Naive thymus-derived CD4-positive, alpha-beta T cell (primary cell): ENCODE results near the gene TNK2. TPM values are rescaled to one million over a fixed set of nuclear protein-coding genes. Genes with fewer than 3 reads are reported as not detected.

Source experiments
- ATAC-seq: fragments of 150-1000 bp; cut with Tn5 transposase; 2 replicates; pipeline ENCODE4 v1.10.0; 2021; ENCODE audit warnings: mild to moderate bottlenecking, moderate library complexity
- CTCF ChIA-PET: fragments of 350-600 bp; sonication (Branson Sonifier 250); formaldehyde crosslinking; loops from one replicate; lab custom pipeline; 2021; ENCODE audit warnings: antibody characterized with exemption; lab: Charles Lee
- POLR2A ChIA-PET: fragments of 350-600 bp; sonication (Branson Sonifier 250); formaldehyde crosslinking; loops from one replicate; lab custom pipeline; 2021; ENCODE audit warnings: antibody characterized with exemption, inconsistent platforms; lab: Charles Lee
- DNase-seq, 9 donors: peaks; one replicate each; pipeline versions ENCODE4 v3.0.0 to v3.0.0-alpha.2; 2020 to 2022; ENCODE audit warnings: mixed read lengths in 1 of 9
- H3K27ac ChIP-seq: one replicate; pipeline ENCODE4 v1.7.0; 2013; ENCODE audit warnings: mild to moderate bottlenecking, low read depth, low read length, moderate library complexity
- H3K27me3 ChIP-seq, 2 donors: one replicate each; pipeline ENCODE4 v1.7.0; 2013; ENCODE audit warnings: low read length in 2 of 2, mild to moderate bottlenecking in 2 of 2, moderate library complexity in 2 of 2; ENCODE audit not compliant: control insufficient read depth in 2 of 2, insufficient read depth in 2 of 2
- H3K36me3 ChIP-seq, 3 experiments: 1 replicate in 2 of 3; 2 replicates in 1 of 3; pipeline ENCODE4 v1.7.0; 2013; ENCODE audit warnings: low read length in 3 of 3, mild to moderate bottlenecking in 3 of 3, moderate library complexity in 1 of 3; ENCODE audit not compliant: insufficient read depth in 3 of 3, control insufficient read depth in 2 of 3
- H3K4me1 ChIP-seq, 2 donors: one replicate each; pipeline ENCODE4 v1.7.0; 2013; ENCODE audit warnings: low read length in 2 of 2, mild to moderate bottlenecking in 2 of 2, moderate library complexity in 1 of 2; ENCODE audit not compliant: control insufficient read depth in 2 of 2, insufficient read depth in 2 of 2
- H3K4me3 ChIP-seq: 2 replicates; pipeline ENCODE4 v1.7.0; 2013; ENCODE audit warnings: mild to moderate bottlenecking, low read length
- H3K9me3 ChIP-seq, 3 experiments: 1 replicate in 2 of 3; 2 replicates in 1 of 3; pipeline ENCODE4 v1.7.0; 2013; ENCODE audit warnings: low read length in 3 of 3; ENCODE audit not compliant: control insufficient read depth in 2 of 3
- H3K27ac Mint-ChIP-seq, 9 donors: one replicate each; pipeline ENCODE4 v1.8.0; 2020 to 2022; ENCODE audit warnings: mixed read lengths in 9 of 9, mild to moderate bottlenecking in 8 of 9, moderate library complexity in 5 of 9, inconsistent platforms in 2 of 9
- H3K27me3 Mint-ChIP-seq, 5 donors: one replicate each; pipeline ENCODE4 v1.8.0; 2021 to 2022; ENCODE audit warnings: mixed read lengths in 5 of 5, mild to moderate bottlenecking in 1 of 5
- H3K36me3 Mint-ChIP-seq, 5 donors: one replicate each; pipeline ENCODE4 v1.8.0; 2020 to 2022; ENCODE audit warnings: mixed read lengths in 5 of 5, mild to moderate bottlenecking in 3 of 5, inconsistent platforms in 1 of 5
- H3K4me1 Mint-ChIP-seq, 7 donors: one replicate each; pipeline ENCODE4 v1.8.0; 2020 to 2022; ENCODE audit warnings: mixed read lengths in 7 of 7, mild to moderate bottlenecking in 3 of 7, inconsistent platforms in 1 of 7
- H3K4me3 Mint-ChIP-seq, 10 donors: one replicate each; pipeline ENCODE4 v1.8.0; 2020 to 2022; ENCODE audit warnings: mild to moderate bottlenecking in 10 of 10, mixed read lengths in 10 of 10, moderate library complexity in 6 of 10, inconsistent platforms in 2 of 10
- H3K9me3 Mint-ChIP-seq, 11 donors: one replicate each; pipeline ENCODE4 v1.8.0; 2020 to 2022; ENCODE audit warnings: mixed read lengths in 11 of 11, mild to moderate bottlenecking in 4 of 11, inconsistent platforms in 1 of 11, moderate library complexity in 1 of 11
- intact Hi-C, 2 donors: fragments of 100-400 bp; cut with micrococcal nuclease; formaldehyde crosslinking; loops; one replicate each; pipeline ENCODE4 v1.15.1; 2023
- polyA plus RNA-seq, 2 donors: library from polyadenylated mRNA; unstranded; fragments of 300-500 nt; fragmentation: Illumina TruSeq; gene quantifications; one replicate each; pipeline ENCODE4 v1.2.3, GENCODE V29; 2021
- total RNA-seq, 6 experiments: library from RNA in 5 of 6; stranded (reverse) in 5 of 6; gene quantifications; 1 replicate in 5 of 6; 2 replicates in 1 of 6; pipeline ENCODE4 v1.2.3 and lab custom pipeline; 2021 to 2026

The TNK2 gene
- total and polyA plus RNA-seq, 7 experiments from 2014 or later = 2.0 to 196 (median 184) TPM

DNA sequence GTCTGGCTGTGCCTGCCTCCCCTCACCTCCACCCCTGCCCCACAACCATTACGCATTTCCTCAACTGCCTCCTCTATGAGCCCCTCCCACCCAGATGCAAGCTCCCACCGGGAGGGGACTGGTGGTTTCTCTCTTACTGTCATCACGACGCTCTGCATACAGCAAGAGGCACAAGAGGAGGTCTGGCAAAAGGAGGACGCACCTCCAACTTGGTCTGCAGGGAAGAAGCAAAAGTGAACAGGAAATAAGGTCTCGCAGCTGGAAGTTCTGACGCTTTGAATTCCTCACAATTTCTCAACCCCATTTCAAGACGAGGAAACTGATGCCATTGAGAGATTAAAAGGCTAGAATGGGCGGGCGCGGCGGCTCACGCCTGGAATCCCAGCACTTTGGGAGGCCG lies 54.4 kb downstream of the TNK2 start:
- intact Hi-C loops = loop anchor here (5.0 to 10.0 kb wide), 6 partner anchors 112 to 582 kb away; partner anchors contain the start of gene XXYLT1 (in 1 of the 2)

DNA sequence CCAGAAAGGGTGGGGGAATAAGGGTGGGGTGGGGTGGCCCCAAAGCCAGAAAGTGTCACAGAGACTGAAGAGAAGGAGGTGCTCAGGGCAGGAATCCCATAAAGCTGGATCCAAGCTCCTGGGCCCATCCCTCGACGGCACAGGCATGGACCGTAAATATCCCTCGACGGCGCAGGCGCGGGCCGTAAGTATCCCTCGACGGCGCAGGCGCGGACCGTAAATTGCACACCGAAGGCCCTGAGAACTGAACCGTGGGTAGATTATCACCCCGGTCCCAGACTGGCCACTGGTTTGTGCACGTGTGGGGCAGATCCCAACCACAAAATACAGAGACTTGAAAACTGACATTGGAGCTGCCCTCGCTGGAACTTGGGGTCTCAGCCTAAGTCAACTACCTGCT lies 55.3 kb downstream of the TNK2 start:
- Mint-ChIP-seq H3K27me3 (peaks cover 0 to 3% (median 0%) of the 10 kb centered on the region in 5 donors), H3K4me1 (peaks cover 2 to 24% (median 6%) of the 10 kb centered on the region in 7 donors), H3K36me3 (no peaks in the 10 kb centered on the region), H3K27ac (no peak overlapping the region), H3K9me3 (no peaks in the 10 kb centered on the region), H3K4me3 (no peak overlapping the region)
- Histone ChIP-seq H3K27me3 (no peaks in the 10 kb centered on the region), H3K9me3 (no peaks in the 10 kb centered on the region), H3K27ac (no peak overlapping the region), H3K4me1 (no peaks in the 10 kb centered on the region), H3K36me3 (no peaks in the 10 kb centered on the region), H3K4me3 (no peak overlapping the region)
- intact Hi-C loops = loop anchor here (5.0 to 10.0 kb wide), 6 partner anchors 111 to 581 kb away; partner anchors contain the start of gene XXYLT1 (in 1 of the 2)
- no peak for ATAC-seq
- DNase-seq = no peak
- ChIA-PET POLR2A (interaction anchor here (0.6 to 1.2 kb wide), 3 partner anchors 8 to 54 kb away, joined by 3 to 6 read pairs (median 4); no protein-coding TSS in a partner anchor), CTCF (interaction anchor here (1.6 to 3.2 kb wide), 2 partner anchors 63 to 583 kb away, joined by 5 to 13 read pairs; partner anchors contain the start of gene XXYLT1)

More for the DNA sequence above, 54.4 kb downstream of the TNK2 start:
- no peaks in the 10 kb centered on the region for H3K36me3 Mint-ChIP-seq
- DNase-seq (no peak), ATAC-seq (no peak)
- no peak overlapping the region for H3K27ac Mint-ChIP-seq
- ChIA-PET CTCF (interaction anchor here (1.2 to 1.6 kb wide), 2 partner anchors 58 to 296 kb away, joined by 3 read pairs; no protein-coding TSS in a partner anchor), POLR2A (interaction anchor here (0.6 to 1.2 kb wide), 3 partner anchors 29 to 205 kb away, joined by 3 to 4 read pairs (median 3); no protein-coding TSS in a partner anchor)
- H3K27me3 Mint-ChIP-seq = peaks cover 0 to 3% (median 0%) of the 10 kb centered on the region in 5 donors
- H3K9me3 Mint-ChIP-seq = no peaks in the 10 kb centered on the region
- no peak overlapping the region for H3K27ac ChIP-seq
- no peaks in the 10 kb centered on the region for H3K36me3 ChIP-seq
- H3K4me1 Mint-ChIP-seq = peaks cover 2 to 21% (median 6%) of the 10 kb centered on the region in 7 donors
- no peaks in the 10 kb centered on the region for H3K9me3 ChIP-seq
- no peaks in the 10 kb centered on the region for H3K27me3 ChIP-seq
- H3K4me1 ChIP-seq = no peaks in the 10 kb centered on the region
- H3K4me3 ChIP-seq = no peak overlapping the region
- H3K4me3 Mint-ChIP-seq = peak overlapping the region in 1 of 10 donors; percentile 25

DNA sequence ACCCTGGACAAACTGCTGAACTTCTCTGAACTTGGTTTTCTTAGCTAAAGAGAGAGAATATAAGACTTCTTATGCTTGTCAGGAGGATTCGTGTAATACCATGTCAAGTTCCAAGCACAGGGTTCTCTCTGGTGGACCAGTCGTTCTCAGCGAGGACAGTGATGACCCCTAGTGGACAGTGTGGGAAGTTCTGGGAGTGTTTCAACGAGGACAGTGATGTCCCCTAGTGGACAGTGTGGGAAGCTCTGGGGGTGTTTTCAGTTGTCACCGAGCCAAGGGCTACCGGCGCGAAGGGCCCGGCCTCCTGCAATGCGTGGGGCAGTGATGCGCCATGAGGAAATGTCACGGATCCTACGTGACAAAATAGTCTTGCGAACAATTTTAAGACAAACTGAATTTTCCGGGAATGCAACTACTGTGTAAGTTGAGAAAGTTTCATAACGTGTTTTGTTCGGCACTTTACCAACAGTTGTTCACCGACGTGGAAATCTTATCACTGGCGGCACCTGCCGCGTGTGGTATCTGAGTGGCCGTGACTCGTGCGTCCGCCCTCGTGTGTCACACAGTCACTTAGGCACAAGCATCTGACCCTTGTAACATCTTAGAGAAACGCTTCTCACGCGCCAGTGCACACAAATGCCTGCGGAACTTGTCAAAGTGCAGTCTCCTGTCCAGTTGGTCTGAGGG lies 57.4 kb downstream of the TNK2 start:
- ChIA-PET CTCF (interaction anchor here (0.6 to 3.2 kb wide), 18 partner anchors 9 to 1637 kb away, joined by 3 to 16 read pairs (median 4); partner anchors contain the start of gene XXYLT1), POLR2A (interaction anchor here (1.0 kb wide), 1 partner anchor 580 kb away, joined by 3 read pairs; the partner anchor contains the start of gene XXYLT1)
- Histone ChIP-seq H3K9me3 (no peaks in the 10 kb centered on the region), H3K4me3 (no peak overlapping the region), H3K4me1 (no peaks in the 10 kb centered on the region), H3K27me3 (no peaks in the 10 kb centered on the region), H3K36me3 (no peaks in the 10 kb centered on the region), H3K27ac (no peak overlapping the region)
- H3K4me1 Mint-ChIP-seq = peaks cover 2 to 24% (median 6%) of the 10 kb centered on the region in 7 donors
- H3K27me3 Mint-ChIP-seq = peaks cover 0 to 3% (median 0%) of the 10 kb centered on the region in 5 donors
- DNase-seq (peak; percentile 62 to 92 (median 86)), ATAC-seq (peak; percentile 100)
- intact Hi-C loops = loop anchor here (1.0 to 10.0 kb wide), 10 partner anchors 49 to 1168 kb away; partner anchors contain the start of gene XXYLT1 (in 2 of the 2)
- H3K9me3 Mint-ChIP-seq = no peaks in the 10 kb centered on the region
- H3K36me3 Mint-ChIP-seq = no peaks in the 10 kb centered on the region
- H3K4me3 Mint-ChIP-seq = peak overlapping the region in 9 of 10 donors; percentile 31 to 76 (median 55)
- H3K27ac Mint-ChIP-seq = peak overlapping the region in 3 of 9 donors; percentile 17 to 40 (median 20)

DNA sequence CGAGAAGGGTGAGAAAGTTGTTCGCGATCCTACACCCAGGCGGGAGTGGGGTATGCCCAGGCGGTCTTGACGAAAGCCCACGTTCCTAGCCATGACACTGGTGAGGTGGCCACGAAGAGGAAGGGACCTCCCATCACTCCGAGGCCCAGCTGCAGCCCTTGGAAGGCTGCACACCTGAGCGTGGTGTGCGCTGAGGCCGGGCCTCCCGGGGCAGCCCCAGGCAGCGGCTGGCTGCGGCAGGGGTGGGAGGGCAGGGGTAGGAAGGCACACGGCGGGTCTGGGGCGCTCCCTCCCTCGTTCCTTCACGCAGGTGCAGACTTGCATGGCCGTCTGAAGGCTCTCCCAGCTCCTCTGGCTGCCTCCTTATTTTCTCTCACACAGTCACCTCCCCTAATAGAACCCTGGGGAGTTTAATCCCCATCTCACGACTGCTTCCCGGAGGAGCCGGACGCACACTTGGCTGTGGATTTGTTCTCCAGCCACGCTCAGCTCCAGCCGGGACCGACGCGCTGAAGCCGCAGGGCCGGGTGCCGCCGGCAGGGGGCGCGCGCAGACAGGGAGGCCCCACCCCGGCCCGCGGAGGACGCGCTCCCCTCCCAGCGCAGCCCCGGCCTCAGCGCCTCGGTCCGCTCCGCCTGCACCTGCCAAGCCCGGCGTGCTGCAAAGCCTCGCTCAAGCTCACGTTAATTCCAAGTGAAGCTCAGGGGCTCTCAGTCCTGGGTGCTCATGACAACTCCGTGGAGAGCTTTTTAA lies 58.9 kb downstream of the TNK2 start:
- CTCF ChIA-PET = interaction anchor here (0.6 to 3.2 kb wide), 5 partner anchors 12 to 579 kb away, joined by 3 to 13 read pairs (median 7); partner anchors contain the start of gene XXYLT1
- Mint-ChIP-seq H3K27me3 (peaks cover 0 to 5% (median 0%) of the 10 kb centered on the region in 5 donors), H3K4me1 (peaks cover 2 to 28% (median 6%) of the 10 kb centered on the region in 7 donors), H3K36me3 (no peaks in the 10 kb centered on the region), H3K4me3 (peak overlapping the region in 1 of 10 donors; percentile 70), H3K27ac (no peak overlapping the region), H3K9me3 (no peaks in the 10 kb centered on the region)
- Histone ChIP-seq H3K36me3 (no peaks in the 10 kb centered on the region), H3K27me3 (no peaks in the 10 kb centered on the region), H3K4me3 (no peak overlapping the region), H3K27ac (no peak overlapping the region), H3K9me3 (no peaks in the 10 kb centered on the region), H3K4me1 (no peaks in the 10 kb centered on the region)
- intact Hi-C loops = loop anchor here (2.0 to 10.0 kb wide), 7 partner anchors 107 to 1167 kb away; partner anchors contain the start of gene XXYLT1 (in 1 of the 2)
- POLR2A ChIA-PET = no interaction called here
- no peak for ATAC-seq
- DNase-seq = peak in 2 of 9 donors; percentile 46 to 68

DNA sequence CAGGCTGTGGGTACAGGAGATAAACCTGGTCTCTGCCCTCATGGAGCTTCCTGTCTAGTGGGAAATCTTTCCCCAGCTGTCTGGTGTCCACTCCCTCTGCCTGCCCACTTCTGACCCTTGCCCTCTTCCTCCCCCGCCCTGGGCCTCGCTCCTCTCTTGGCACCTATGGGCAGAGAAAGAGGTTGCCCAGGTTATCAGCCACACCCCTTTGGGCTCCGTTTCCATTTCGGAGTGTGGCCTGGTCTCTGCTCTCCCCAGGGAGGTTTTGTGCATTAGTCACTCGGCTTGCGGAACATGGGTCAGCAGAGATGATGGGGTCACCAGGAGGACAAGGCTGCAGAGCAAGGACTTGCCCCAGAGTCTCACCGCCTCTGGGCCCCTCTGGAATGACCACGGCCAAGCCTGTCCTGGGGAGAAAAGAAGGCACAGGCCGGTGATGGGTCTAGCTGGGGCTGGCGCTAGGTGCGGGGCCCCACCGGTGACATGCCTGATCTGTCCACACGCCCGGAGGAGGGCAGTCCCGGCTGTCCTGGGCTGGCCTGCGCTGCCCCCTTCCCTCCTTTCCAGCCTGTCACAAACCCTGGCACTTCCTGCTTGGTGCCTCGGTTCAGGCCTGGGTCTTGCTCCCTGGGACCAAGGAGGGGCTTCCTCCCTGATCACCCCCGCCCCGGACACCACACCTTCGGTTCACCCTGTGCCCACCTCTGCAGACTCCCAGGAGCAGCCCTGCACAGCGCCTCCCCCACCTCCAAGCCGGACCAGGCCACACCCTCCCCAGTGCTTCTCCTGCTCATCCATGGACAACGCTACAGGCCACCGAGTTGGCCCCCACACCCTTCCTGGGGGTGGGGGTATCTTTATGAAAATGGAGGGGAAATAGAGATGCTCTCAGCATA lies 61.0 kb downstream of the TNK2 start:
- Histone ChIP-seq H3K4me3 (no peak overlapping the region), H3K4me1 (no peaks in the 10 kb centered on the region), H3K27ac (no peak overlapping the region), H3K27me3 (no peaks in the 10 kb centered on the region), H3K9me3 (no peaks in the 10 kb centered on the region), H3K36me3 (no peaks in the 10 kb centered on the region)
- ChIA-PET CTCF (interaction anchor here (0.6 kb wide), 2 partner anchors 199 to 572 kb away, joined by 3 read pairs; no protein-coding TSS in a partner anchor), POLR2A (no interaction called here)
- no peak overlapping the region for H3K4me3 Mint-ChIP-seq
- peaks cover 2 to 24% (median 6%) of the 10 kb centered on the region in 7 donors for H3K4me1 Mint-ChIP-seq
- no peaks in the 10 kb centered on the region for H3K36me3 Mint-ChIP-seq
- no peak for ATAC-seq
- H3K27ac Mint-ChIP-seq = no peak overlapping the region
- no peaks in the 10 kb centered on the region for H3K9me3 Mint-ChIP-seq
- intact Hi-C loops = no loop called here
- H3K27me3 Mint-ChIP-seq = peaks cover 0 to 5% (median 0%) of the 10 kb centered on the region in 5 donors
- DNase-seq = no peak
